ENCODE results near the gene IGSF21. TPM values are rescaled to one million over a fixed set of nuclear protein-coding genes. Genes with fewer than 3 reads are reported as not detected.
A peak's percentile ranks its signal among the peaks of the same experiment; 100 is the strongest.

IGSF21 gene
- polyA plus RNA-seq, 1 of the 3 experiments (the other 2 are of a cell fraction), result not detected

GRCh38 chr1:18299441-18300338 lies 192.1 kb downstream of the IGSF21 start:
- 32% methylated on average over 7 of the region's 7 CpGs for WGBS (ENCODE audit: low lambda C conversion rate)
- H4K20me1 ChIP-seq (ENCODE audit: insufficient read depth), result no peaks in the 10 kb centered on the region
- TF ChIP-seq, protein P1, sequence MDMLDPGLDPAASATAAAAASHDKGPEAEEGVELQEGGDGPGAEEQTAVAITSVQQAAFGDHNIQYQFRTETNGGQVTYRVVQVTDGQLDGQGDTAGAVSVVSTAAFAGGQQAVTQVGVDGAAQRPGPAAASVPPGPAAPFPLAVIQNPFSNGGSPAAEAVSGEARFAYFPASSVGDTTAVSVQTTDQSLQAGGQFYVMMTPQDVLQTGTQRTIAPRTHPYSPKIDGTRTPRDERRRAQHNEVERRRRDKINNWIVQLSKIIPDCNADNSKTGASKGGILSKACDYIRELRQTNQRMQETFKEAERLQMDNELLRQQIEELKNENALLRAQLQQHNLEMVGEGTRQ (IDR thresholded peaks at IDR 0.05; ENCODE audit: borderline replicate concordance, low read depth, low read length), result no peak
- TF ChIP-seq NRF1 (IDR thresholded peaks at IDR 0.05; ENCODE audit: low read depth, low read length) (no peak), SMC3 (IDR thresholded peaks at IDR 0.05; ENCODE audit: low read depth, low read length) (peak; percentile 28; the same call in 1 of the 2 replicates), USF1 (IDR thresholded peaks at IDR 0.05; ENCODE audit: borderline replicate concordance, low read depth) (no peak), RAD21 (IDR thresholded peaks at IDR 0.05; ENCODE audit: low read length) (peak; percentile 58), MXI1 (IDR thresholded peaks at IDR 0.05; ENCODE audit: low read depth, low read length) (no peak), CTCF (IDR thresholded peaks at IDR 0.05) (peak; percentile 41)
- TF ChIP-seq, protein P2, sequence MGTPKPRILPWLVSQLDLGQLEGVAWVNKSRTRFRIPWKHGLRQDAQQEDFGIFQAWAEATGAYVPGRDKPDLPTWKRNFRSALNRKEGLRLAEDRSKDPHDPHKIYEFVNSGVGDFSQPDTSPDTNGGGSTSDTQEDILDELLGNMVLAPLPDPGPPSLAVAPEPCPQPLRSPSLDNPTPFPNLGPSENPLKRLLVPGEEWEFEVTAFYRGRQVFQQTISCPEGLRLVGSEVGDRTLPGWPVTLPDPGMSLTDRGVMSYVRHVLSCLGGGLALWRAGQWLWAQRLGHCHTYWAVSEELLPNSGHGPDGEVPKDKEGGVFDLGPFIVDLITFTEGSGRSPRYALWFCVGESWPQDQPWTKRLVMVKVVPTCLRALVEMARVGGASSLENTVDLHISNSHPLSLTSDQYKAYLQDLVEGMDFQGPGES (IDR thresholded peaks at IDR 0.05; ENCODE audit: low read depth, low read length), result no peak
- H3K27me3 ChIP-seq (ENCODE audit: insufficient read depth), result no peaks in the 10 kb centered on the region
- POLR2A ChIA-PET, result no interaction called here
- no peaks in the 10 kb centered on the region for H3K9me3 ChIP-seq
- H3K79me2 ChIP-seq (ENCODE audit: insufficient read depth), result no peaks in the 10 kb centered on the region
- no peak overlapping the region; a peak in 1 of 4 replicates for H3K4me3 ChIP-seq (ENCODE audit: low read depth in 2 of 2, low read length in 1 of 2)
- no peak overlapping the region for H3K4me2 ChIP-seq
- no peaks in the 10 kb centered on the region for H3F3A ChIP-seq (replicated peaks; ENCODE audit: insufficient read depth)
- no peaks in the 10 kb centered on the region for H3K9me2 ChIP-seq
- H3K36me3 ChIP-seq (replicated peaks in 1 of 2; ENCODE audit: control insufficient read depth in 1 of 2, insufficient read depth in 2 of 2, low read length in 1 of 2), result no peaks in the 10 kb centered on the region
- H3K27ac ChIP-seq (ENCODE audit: low read depth in 2 of 2, low read length in 1 of 2), result no peak overlapping the region
- no peak overlapping the region for H3K9ac ChIP-seq
- H2AFZ ChIP-seq (ENCODE audit: low read depth), result no peak overlapping the region
- CTCF ChIA-PET, result interaction anchor here (0.7 to 8.0 kb wide), 36 partner anchors 10 to 638 kb away, joined by 3 to 72 read pairs (median 4); no protein-coding TSS in a partner anchor
- peaks cover 0 to 4% of the 10 kb centered on the region in 2 experiments; a peak in 1 of 4 replicates for H3K4me1 ChIP-seq (ENCODE audit: control insufficient read depth in 1 of 2, insufficient read depth in 2 of 2, low read depth in 1 of 2, low read length in 1 of 2)
- peak; percentile 73 for DNase-seq

DNA sequence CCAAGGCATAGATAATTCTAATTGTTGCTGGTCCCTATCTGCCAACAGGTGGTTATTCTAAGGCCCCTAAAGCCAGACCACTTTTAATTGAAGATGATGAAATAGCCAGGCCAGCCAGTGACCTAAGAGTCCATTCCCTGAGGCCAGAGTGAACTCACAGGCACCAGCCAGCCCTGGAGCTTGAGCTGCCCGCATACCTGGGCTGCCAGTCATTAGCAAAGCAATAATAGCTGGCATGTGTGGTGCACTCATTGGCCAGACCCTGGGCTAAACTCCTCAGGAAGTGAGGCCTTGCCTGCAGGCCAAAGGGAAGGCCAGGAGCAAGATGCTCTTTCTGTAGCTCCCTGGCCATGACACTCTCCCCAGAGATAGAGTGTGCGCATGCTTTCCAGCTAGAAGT lies 192.8 kb downstream of the IGSF21 start:
- WGBS (ENCODE audit: low lambda C conversion rate), result 0% methylated on average over 1 of the region's 2 CpGs
- H4K20me1 ChIP-seq (ENCODE audit: insufficient read depth), result no peaks in the 10 kb centered on the region

More for the DNA sequence above, 192.8 kb downstream of the IGSF21 start:
- no peaks in the 10 kb centered on the region for H3K27me3 ChIP-seq (ENCODE audit: insufficient read depth)
- no peaks in the 10 kb centered on the region for H3K9me2 ChIP-seq
- no peaks in the 10 kb centered on the region for H3F3A ChIP-seq (replicated peaks; ENCODE audit: insufficient read depth)
- H3K27ac ChIP-seq (ENCODE audit: low read depth in 2 of 2, low read length in 1 of 2), result no peak overlapping the region
- no peaks in the 10 kb centered on the region for H3K79me2 ChIP-seq (ENCODE audit: insufficient read depth)
- H3K9ac ChIP-seq, result no peak overlapping the region
- no peaks in the 10 kb centered on the region for H3K9me3 ChIP-seq
- DNase-seq, result peak; percentile 39
- peaks cover 0 to 4% of the 10 kb centered on the region in 2 experiments; a peak in 1 of 4 replicates for H3K4me1 ChIP-seq (ENCODE audit: control insufficient read depth in 1 of 2, insufficient read depth in 2 of 2, low read depth in 1 of 2, low read length in 1 of 2)
- ChIA-PET CTCF (interaction anchor here (0.7 to 8.0 kb wide), 24 partner anchors 9 to 639 kb away, joined by 3 to 72 read pairs (median 4); no protein-coding TSS in a partner anchor), POLR2A (no interaction called here)
- no peak overlapping the region for H2AFZ ChIP-seq (ENCODE audit: low read depth)
- no peaks in the 10 kb centered on the region for H3K36me3 ChIP-seq (replicated peaks in 1 of 2; ENCODE audit: control insufficient read depth in 1 of 2, insufficient read depth in 2 of 2, low read length in 1 of 2)
- TF ChIP-seq MEF2A (IDR thresholded peaks at IDR 0.05; ENCODE audit: borderline replicate concordance, low read depth) (no peak), RFX5 (IDR thresholded peaks at IDR 0.05; ENCODE audit: low read length) (no peak), FOSL2 (IDR thresholded peaks at IDR 0.05; ENCODE audit: borderline replicate concordance, low read depth) (no peak), SMC3 (IDR thresholded peaks at IDR 0.05; ENCODE audit: low read depth, low read length) (no peak), GABPA (IDR thresholded peaks at IDR 0.05; ENCODE audit: low read depth) (no peak)
- TF ChIP-seq, protein P1 (IDR thresholded peaks at IDR 0.05; ENCODE audit: borderline replicate concordance, low read depth, low read length), result no peak
- no peak overlapping the region for H3K4me2 ChIP-seq
- H3K4me3 ChIP-seq (ENCODE audit: low read depth in 2 of 2, low read length in 1 of 2), result no peak overlapping the region
